ENCODE measurements around the gene APMAP.

The APMAP gene

GRCh38 chr20:25024171-25024570 is 31.6 kb upstream of the APMAP start:
- no peak for DNase-seq (ENCODE audit: low spot score)

- DNase-seq (ENCODE audit: low spot score), result no peak
Measured at GRCh38 chr20:25023356-25023755, 30.8 kb upstream of the APMAP start.

DNA sequence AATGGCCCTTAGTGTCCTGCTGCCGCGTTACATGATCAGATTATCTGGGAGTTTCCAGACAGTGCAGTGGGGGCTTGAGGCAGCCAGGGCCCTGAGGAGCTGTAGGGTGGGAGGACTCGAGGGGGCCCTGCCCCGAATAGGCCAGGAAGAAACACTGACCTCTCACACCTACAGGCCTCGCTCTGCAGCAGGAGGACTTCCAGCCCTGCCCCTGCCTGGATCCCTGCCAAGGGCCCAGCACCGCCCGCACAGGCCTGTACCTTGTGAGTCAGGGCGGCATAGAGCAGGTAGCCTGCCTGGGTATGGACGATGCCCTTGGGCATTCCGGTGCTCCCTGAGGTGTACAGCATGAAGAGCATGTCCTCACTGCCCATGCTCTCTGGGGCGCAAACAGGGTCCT is 30.1 kb upstream of the APMAP start:
- DNase-seq (ENCODE audit: low spot score), result no peak

DNA sequence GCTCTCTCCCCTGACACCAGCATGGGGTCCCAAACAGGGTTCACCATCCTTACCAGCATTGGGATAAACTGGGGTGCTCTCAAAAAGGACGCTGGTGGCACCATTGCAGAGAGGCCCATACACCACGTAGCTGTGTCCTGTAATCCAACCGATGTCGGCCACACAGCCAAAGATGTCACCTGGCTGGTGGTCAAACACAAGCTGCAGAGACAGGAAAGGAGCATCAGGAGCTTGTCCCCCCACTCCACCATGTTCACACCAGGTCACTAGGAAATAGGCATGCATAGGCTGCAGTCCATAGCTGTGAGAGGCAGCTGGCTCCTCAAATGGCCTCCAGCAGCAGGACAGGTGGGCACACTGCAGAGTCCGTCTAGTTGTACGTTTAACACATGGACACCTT is 28.8 kb upstream of the APMAP start:
- DNase-seq (ENCODE audit: low spot score), result no peak

DNA sequence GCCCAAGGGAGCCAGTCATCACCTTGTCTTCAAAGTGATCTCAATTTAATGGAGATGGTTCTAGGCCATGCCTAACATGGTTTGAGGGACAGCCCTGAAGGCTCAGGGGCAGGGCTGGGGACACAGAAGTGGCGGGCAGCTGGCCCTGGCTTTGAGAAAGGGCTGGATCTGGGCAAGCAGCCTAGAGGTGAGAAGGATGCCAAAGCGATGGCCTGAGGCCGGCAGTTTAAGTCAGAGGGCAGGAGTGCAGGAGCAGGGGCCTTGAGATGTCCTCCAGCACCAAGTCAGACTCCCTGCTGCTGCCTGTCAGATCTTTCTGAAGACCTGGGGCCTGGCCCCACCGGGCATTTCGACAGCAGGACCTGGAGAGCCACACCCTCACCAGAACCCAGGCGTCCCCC is 28.4 kb upstream of the APMAP start:
- peak; percentile 50 for DNase-seq (ENCODE audit: low spot score)

DNA sequence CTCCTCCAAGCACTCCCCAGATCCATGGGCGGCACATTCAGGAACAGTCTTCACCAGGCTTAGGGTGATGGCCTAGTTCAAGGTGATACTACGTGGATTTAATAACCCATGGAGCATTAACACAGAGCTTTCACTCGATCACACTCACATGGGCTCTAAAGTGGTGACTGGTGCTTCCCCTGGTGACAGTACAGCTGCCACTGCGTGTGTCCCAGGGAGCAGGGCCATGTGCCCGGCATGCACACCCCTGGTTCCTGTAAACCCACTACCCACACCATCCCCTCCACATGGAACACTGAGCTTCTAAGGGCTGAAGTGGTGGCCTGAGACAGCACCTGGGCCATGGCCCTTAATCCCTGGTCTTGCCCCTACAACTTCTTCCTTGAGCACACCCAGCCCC is 27.8 kb upstream of the APMAP start:
- no peak for DNase-seq (ENCODE audit: low spot score)

DNA sequence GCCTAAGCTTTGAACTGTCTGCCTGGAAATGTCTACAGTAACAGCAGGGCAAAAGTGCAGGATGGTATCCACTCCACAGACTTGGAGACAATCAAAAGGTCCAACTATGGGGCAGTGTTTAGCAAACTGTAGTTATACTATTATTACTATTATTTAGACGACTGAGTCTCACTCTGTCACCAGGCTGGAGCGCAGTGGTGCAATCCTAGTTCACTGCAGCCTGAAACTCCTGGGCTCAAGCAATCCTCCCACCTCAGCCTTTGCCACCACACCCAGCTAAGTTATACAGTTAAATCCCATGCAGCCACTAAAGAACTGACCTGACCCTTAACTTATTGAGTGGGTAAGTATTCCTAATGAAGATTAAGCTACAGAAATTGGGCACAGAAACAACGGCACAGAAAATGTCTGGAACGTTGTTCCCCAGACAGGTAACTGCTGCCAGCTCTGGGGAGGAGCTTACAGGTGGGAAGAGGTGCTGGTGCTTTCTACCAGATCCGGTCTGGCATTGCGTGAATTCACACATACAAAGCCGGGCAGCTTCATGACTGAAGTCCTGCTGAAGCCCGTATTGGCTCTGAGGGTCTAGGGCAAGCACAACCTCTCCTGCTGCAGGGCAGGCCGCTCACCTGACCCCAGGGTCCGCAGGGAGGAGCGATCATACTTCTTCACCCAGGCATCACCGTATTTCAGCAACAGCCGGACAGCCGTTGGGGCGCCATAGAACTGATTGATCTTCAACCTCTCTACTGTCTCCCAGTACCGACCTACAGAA is 27.0 kb upstream of the APMAP start:
- DNase-seq (ENCODE audit: low spot score), result no peak

- DNase-seq (ENCODE audit: low spot score), result no peak
Measured at GRCh38 chr20:25018841-25019240, 26.3 kb upstream of the APMAP start.

DNA sequence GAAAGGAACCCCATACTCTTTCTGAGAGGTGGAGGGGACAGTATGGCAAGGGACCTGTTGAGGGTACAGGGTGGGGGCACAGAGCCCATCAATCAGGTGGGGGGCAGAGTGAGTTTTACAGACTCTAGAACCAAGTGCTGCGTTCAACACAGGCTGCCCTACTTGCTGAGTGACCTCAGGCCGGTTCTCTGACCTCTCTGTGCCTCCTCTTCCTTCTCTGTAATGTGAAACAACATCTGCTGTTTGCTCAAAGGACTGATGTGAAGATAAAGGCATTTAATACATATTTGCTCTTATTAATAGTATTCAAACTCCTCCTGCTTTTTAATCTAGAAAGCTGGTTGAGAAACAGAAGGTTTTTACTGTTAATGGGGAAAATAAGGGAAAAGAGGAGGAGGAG is 25.9 kb upstream of the APMAP start:
- DNase-seq (ENCODE audit: low spot score), result no peak

DNA sequence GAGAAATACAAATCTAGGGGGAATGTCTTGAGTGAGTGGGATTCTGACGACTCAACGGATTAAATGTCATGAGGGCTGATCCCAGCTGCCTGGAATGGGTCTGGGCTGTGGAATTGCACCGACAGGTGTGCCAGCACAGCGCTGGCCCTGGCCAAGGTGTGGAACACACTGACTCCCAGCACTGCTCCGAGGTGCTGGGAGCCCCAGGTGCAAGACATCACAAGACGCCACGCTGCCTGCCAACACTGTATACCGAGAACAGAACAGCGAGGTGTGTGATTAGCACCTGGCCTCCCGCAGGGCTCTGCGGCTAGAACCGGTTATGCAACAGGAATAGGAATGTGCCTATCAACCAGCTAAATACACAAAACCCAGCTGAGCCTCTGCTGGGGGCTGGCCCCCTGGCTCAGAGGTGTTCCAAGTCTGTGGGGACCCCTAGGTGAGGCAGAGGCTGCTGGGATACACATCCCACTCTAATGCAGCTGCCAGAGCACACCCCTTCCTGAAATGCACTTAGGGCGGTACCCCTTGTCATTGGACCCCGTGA is 24.8 kb upstream of the APMAP start:
- DNase-seq (ENCODE audit: low spot score), result peak; percentile 21

- DNase-seq (ENCODE audit: low spot score), result no peak
Measured at GRCh38 chr20:25016471-25016870, 23.9 kb upstream of the APMAP start.

GRCh38 chr20:25015986-25016385 is 23.4 kb upstream of the APMAP start:
- DNase-seq (ENCODE audit: low spot score), result no peak

DNA sequence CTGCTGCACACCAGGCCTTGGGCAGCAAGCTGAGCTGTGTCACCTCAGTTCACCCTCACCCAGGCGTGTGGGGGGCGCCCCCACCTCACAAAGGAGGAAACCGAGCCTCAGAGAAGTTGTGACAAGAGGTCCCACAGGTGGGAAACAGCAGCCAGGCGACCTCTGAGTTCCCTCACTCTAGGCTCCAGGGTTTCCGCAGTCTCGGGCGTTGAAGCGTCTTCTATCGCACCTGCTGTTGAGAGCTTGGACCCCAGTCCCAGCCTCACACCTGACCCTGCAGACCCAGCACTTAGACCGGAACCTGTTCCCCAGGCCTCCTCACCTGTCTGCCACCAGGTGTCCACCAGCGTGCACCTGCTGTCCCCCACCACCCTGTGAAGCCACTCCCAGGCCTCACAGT is 22.3 kb upstream of the APMAP start:
- no peak for DNase-seq (ENCODE audit: low spot score)

GRCh38 chr20:25013478-25014380 is 21.2 kb upstream of the APMAP start:
- no peak for DNase-seq (ENCODE audit: low spot score)

DNA sequence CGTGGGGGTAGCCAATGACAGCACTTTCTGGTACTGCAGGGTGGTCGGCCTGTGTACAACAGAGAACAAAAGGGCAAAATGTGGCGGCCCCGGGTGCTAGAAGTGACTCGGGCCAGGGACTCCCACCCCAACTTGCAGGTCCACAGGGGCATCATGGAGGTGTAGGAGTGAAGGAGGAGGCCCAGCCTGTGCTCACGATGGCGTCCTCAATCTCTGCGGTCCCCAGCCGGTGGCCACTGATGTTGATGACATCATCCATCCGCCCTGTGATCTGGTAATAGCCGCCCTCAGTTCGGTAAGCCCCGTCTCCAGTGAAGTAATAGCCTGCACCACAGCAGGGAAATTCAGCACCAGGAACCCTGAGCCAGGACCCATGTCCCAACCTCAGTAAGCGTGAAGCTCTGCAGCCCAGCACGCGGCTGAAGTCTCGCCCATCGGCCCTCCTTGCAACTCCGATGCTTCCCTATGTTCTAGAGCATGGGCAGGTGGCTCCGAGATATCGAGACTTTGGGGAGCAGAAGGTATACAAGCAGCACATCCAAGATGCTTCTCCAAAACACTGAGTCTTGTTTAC is 20.2 kb upstream of the APMAP start:
- DNase-seq (ENCODE audit: low spot score), result no peak

DNA sequence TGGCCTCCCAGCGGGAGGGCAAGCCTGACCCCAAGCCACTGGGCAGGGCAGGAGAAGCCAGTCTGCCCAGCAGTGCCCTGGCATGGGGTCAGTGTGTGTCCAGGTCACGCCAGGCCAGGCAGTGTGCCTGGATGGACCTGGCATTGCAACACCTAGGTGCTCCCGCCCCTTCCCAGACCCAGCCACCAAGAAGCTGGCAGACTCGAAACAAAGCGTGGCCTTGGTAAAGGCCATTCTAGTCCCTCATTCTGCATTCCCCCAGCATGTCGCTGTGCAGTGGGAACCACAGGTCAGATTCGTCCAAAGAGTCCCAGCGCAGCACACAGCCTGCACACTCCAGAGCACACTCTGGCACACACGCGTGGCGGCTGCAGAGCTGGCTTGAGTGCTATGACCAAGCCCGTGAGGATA is 19.3 kb upstream of the APMAP start:
- DNase-seq (ENCODE audit: low spot score), result no peak

GRCh38 chr20:25011261-25011660 is 18.7 kb upstream of the APMAP start:
- no peak for DNase-seq (ENCODE audit: low spot score)

- DNase-seq (ENCODE audit: low spot score), result peak; percentile 34
Measured at GRCh38 chr20:25009218-25010145, 16.9 kb upstream of the APMAP start.

- DNase-seq (ENCODE audit: low spot score), result no peak
Measured at GRCh38 chr20:25008388-25009217, 16.1 kb upstream of the APMAP start.

GRCh38 chr20:25007491-25008305 is 15.1 kb upstream of the APMAP start:
- no peak for DNase-seq (ENCODE audit: low spot score)

Data from cerebellar cortex (tissue), 1 donor.